COLO829 (cell line): ENCODE measurements around the gene TUBB2A.
"Not testable (repeated sequence)": the region's sequence is repeated elsewhere in the genome, so short reads cannot be mapped to it uniquely, and the experiment has no call there.

Source experiments
- DNase-seq: peaks from one replicate; pipeline ENCODE4 v3.0.0; 2012; ENCODE audit warnings: low spot score

TUBB2A gene

DNA sequence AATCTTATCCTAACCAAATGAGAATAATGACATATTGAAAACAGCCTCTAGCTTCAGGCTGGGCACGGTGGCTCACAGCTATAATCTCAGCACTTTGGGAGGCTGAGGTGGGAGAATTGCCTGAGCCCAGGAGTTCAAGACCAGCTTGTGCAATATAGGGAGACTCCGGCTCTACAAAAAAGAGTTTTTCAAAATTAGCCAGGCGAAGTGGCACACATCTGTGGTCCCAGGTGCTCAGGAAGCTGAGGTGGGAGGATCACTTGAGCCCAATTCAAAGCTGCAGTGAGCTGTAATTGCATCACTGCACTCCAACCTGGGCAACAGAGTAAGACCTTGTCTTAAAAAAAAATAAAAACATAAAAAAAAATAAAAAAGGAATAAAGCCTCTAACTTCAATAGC, 4.7 kb downstream of the TUBB2A start:
- no peak for DNase-seq

DNA sequence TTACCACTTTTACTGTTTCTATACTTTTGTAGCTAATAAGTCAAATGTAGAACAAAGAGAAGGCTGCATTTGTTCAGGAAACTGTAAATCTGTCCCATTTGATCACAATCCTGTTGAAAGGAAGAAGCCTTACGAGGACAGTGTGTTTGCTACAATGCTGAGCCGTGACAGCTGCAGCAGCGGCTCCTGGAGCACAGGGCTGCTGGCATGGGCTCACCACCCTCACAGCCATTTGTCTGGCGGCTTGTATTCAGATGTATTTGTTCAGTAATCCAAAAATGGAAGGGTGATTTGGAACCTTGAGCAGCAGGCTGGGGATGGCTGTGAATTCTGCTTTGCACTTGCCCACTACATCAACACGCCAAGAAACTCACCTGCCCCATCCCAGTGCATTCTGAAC, 5.7 kb downstream of the TUBB2A start:
- DNase-seq = no peak

DNA sequence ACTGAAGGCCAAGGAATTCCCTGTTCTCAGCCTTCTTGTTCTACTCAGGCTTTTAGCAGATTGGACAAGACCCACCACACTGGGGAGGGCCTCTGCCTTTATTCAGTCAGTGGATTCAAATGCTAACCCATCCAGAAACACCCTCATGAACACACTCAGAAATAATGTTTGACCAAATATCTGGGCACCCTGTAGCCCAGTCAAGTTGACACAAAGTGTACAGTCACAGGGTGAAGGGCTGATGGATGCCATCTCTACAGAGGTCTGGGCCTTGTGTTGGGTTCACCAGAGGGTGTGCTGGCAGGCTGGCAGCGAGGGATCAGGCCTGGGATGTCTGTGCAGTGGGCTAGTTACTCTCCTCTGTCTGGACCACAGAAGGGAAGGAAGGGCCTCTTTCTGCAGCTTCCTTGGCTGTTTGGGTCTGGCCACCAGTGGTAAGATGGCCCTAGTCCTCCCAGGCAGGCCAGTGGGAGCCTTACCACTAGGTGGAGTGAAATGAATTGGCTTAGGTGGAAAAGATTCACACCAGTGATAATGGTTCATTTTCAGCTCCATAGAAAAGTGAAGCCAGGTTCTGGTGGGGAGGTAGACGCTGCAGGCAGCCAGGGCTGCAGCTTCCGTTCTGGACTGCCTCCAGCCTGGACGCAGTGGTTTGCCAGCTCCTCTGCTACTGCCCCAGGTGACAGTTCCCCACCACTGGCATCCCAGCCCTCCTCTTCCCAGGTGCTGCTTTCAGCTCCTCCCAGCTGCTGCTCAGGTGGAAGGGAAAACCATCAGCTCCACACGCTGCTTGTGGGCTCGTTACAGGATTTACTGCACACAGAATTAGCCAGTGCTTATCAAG, 9.2 kb downstream of the TUBB2A start:
- DNase-seq = no peak

DNA sequence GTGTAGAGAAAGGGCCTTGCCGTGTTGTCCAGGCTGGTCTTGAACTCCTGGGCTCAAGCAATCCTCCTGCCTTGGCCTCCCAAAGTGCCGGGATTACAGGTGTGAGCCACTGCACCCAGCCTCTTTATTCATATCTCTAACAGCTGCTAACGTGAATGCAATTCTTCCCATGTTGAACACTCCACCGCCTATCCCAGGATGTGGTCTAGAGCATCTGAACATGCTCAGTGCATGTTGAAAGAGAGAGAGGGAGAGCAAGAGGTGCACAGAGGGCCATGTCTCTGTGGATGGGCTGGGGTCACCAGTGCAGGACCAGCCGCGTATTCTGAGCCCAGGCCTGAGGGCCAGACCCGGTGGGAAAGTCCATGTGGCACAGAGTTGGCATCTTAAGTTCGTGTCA, 12.8 kb downstream of the TUBB2A start:
- no peak for DNase-seq

DNA sequence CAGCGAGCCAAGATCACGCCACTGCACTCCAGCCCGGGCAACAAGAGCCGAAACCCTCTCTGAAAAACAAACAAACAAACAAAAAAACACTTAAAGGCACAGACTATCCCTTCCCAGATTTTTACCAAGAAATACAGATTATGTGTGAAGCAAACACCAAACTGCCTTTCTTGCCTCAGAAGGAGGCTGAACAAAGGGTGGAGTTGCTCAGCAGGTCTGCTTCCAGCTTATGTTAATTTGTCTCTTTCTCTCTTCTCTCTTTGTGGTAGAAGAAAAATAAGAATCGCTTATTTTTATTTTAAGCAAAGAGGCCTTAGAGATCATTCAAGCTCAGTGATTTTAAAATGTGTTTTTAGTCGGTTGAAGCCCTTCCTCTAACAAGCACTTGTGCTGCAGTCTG, 14.2 kb downstream of the TUBB2A start:
- no peak for DNase-seq

DNA sequence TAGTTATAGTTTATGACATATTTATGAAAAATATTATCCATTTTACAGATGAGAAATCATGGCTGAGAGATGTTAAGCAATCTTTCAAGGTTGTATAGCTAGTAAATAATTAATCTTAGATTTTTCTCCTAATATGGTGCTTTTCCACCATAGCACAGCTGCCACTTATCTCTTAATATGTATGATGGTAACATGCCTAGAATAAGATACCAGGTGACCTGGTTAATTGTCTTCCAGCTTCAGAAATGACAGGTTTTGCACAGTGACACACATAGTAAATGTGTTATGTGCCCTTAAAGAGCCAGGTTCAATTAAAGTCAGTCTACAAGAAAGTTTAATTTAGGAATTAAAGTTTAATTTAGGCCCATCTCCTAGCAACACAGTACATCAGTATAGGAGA, 14.8 kb downstream of the TUBB2A start:
- DNase-seq = no peak

DNA sequence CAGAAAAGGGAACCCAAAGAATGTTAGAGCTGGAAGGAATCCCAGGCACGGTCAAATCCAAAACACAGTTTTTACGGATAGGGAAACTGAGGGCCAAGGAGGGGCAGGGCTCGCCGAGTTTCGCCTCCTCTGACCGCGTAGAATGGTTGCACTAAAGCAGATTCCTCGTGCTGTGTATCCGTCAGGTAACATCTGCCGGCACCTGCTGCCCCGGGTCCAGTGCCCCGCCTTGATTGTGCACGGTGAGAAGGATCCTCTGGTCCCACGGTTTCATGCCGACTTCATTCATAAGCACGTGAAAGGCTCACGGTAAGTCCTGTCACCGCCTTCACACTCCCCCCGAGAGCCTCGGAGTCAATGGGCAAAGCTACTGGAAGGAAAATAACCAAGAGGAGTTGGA, 17.1 kb downstream of the TUBB2A start:
- DNase-seq = no peak

DNA sequence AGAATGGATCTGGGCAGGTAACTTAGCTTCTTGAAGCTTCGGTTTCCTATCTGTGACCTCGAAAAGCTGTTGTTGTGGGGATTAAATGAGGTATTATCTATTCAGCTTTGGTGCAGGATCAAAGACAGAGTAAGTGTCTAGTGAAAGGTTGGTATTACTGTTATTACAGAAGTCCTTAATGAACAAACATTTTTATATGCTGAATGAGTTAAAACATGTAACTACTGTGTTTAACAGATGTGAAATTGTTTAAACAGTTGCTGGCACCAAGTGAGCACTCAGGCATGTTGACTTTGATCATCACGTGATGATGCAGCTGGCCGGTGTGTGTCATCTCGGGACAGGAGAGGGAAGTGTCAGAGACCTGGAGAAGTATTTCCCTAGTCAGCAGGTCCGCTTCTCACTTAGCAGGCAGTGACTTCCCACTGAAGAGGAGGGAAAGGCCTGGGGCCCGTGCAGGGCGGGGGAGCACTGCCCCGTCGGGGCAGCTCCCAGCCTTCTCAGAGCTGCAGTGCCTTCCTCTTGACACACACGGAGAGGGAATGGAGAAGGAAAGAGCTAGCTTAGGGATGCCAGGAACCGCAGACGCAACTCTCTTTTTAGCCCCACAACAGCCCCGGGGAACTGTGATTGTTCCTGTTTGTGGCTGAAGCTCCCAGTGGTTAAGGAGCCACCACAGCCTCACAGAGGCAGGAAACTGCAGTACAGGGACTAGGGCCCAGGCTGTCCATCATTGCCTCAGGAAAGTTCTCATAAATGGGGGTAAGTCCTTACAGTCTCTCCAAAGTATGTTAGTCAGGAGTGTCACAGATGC, 18.0 kb downstream of the TUBB2A start:
- peak; percentile 45 for DNase-seq

DNA sequence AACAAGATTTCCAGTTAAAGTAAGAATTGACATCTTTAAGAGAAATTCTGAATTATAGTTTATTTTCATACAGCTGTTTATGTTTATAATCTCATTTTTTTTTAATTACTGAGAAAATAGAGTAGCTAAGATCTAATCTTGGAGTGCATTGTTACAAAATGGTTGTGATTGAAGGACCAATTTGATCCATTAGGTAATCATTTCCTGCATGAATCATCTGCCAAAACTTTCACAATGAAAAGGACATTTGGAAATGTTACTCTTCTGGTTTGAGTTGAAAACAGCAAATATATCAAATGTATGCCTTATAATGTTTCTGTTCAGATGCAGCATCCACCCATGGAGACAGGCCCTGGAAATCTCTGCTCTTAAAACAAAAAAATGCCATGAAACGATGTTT, 19.0 kb downstream of the TUBB2A start:
- no peak for DNase-seq

DNA sequence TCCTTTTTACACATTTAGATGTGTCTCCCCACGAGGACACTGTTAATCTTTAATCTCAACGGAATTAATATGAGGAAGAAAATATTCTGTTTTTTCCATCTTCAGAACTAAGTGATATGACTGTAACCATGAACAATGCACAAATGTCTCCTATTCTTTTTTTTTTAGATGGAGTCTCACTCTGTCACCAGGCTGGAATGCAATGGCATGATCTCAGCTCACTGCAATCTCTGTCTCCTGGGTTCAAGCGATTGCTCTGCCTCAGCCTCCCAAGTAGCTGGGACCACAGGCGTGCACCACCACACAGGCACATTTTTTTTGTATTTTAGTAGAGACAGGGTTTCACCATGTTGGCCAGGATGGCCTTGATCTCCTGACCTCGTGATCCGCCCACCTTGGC, 19.5 kb downstream of the TUBB2A start:
- not testable (repeated sequence) for DNase-seq

DNA sequence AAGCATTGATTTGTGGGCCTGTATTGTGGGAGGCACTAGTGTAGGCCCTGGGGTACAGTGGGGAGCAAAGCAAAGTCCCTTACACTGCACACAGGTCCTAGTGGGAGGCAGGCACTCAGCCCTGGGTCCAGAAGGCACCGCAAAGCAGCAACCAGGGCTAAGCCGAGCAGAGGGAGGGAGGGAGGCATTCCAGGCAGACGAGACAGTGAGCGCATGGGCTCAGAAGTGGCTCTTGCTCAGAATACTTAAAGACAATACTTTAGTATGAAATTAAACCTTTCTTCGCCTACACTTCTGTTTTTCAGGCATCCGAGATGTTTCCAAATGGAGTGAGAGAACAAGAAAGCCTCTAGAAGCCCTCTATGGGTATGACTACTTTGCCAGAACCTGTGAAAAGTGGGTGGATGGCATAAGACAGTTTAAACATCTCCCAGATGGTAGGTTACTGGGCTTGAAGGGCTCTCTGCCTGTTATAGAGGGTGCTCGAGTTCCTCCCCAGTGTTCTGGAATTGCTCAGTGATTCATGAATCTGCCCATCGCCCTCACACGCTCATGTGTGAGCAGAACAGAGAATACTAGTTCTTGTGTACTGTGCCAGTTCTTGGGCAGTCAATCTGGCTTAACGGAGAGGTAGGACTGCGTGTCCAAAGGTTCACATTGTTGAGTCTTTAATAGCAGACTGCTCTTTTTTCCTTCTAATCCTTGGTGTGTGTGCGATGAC, 20.1 kb downstream of the TUBB2A start:
- DNase-seq = no peak

DNA sequence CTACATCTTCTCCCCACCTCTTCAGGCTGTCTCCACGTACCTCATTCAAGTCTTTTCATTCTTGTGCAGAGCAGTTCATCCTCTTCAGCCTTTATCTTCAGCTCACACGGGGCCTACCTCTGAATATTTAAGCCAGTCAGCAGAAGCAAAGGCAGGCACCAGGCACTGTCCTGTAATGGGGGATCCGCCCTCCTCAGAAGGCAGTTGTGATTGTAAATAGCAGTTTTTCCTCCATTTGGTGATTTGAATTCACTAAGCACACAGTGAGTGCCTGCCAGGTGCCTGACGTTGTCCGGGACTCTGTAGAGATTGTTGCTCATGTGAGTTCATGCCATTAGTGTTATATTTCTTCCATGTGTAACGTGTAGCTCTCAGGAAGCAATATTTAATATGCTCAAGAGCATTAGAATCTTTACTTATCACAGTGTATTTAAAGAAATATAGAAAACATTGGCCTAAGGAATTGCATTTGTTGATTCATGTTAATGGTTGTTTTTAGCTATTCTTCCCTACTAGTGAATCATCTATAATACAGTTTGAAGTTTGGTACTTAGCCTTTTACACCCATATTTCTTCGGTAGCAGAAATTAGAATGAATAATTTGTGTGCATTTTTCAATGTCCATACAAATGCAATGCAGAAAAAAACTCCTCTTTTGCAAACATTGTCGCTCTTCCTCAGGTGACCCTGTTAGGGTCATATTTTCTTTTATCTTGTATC, 20.9 kb downstream of the TUBB2A start:
- no peak for DNase-seq

DNA sequence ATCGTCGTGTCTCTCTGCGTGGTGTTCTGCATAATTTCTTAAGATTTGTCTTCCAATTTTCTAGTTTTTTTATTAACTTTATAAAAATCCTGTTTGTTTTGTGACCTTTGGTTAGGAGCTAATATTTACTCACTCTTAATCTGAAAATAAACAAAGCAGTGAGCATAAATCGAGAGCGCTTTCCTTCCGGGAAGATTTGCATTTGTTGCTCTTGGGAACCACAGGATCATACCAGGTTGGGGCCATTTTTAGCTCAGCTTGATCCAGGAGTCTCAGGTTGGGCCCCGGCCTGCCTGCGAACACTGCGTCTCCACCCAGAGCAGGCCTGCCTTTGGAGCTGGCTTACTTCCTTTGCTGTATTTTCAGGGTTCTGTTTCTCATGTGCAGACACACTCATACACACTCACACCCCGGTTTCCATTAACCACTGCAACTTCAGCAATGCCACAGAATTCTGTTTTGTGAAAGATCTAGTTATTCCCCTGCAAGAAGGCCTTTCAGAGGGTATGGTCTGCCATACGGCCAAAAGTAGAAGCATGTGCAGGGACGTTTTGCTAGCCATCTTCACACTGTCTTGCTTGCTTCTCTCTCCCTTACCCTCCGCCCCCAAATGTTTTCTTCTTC, 21.6 kb downstream of the TUBB2A start:
- DNase-seq = no peak

DNA sequence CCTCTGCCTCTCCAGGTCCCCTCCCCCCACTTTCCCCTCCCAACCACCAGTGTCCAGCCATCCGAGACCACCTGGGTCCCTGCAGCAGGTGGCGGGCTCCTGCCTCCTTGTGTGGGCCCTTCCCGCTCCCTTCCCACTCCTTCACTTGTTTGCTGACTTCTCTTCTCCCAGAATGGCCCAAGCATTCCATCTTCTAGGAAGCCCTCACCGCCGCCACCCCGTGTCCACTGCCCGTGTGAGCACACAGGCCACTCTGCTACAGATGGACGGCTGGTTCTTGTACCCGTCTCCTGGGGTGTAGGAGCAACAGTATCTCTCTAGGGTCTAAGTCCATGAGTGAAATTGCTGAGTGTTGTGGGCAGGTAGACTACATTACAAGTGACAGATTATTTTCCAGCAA, 23.8 kb downstream of the TUBB2A start:
- DNase-seq = no peak

DNA sequence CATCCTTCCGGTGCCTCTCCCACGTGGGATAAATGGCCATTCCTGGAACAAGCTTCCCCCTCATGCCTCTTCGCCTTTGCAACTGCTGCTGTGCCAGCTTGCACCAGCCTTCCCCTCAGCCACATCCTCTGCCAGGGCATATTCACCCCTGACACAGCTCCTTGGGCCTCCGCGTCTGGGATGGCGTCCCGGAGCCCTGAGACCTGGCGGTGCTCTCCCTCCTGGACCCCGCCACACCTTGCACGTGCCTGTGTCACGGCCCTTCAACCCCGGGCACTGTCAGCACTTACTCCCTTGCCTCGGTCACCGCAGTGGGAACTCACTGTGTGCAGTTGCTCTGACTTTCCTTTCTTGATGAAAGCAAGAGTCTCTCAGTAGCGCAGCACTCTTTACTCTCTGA, 25.6 kb downstream of the TUBB2A start:
- no peak for DNase-seq

DNA sequence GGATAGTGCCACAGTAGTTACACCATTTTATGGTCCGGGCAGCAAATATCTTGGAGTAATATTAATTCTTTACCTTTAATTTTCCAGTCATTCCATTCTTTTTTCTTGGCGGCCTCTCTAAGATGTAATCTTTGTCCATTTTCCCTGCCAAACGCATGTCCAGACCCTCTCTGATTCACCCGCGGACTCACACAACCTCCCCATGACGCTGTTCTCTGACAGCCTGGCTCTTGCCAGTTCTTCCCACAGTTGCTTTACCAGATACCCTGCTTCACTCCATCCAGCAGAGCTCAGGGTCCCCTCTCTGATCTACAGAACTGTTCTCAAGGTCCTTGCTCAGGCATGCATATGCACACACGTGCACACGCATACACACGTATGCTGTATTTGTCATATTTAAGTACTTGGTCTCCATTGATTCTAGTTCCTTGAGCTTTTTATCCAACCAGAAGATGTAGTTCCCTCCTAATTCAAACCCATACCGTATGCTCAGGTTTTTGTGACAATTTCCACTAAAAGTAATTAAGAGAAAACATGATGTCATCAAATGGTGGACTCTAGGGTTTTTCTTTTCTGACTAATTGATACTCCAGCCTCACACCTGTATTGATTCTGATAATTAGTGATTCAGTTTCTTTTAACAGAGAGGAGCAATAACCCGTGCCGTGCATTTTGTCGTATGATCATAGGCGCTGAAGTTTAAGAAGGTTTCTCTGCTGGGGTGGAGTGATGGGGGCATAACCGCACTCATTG, 28.8 kb downstream of the TUBB2A start:
- no peak for DNase-seq

DNA sequence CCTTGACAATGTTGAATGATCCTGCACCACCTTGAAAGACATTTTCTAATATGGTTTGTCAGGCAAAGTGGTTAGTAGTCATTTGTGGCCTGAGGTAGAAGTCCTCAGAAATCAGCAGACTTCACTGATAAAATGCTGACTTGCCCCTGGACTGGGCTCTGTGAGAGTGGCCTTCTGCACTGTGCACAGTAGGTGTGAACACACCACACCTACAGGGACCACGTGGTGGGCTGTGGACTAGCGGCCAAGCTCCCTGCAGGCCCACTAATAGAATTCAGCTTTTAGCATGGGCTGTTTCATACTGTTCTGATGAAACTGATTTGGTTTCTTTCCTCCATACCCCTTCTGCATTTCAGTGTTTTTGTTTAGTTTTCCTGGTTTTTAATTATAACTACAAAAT, 31.5 kb downstream of the TUBB2A start:
- DNase-seq = no peak

DNA sequence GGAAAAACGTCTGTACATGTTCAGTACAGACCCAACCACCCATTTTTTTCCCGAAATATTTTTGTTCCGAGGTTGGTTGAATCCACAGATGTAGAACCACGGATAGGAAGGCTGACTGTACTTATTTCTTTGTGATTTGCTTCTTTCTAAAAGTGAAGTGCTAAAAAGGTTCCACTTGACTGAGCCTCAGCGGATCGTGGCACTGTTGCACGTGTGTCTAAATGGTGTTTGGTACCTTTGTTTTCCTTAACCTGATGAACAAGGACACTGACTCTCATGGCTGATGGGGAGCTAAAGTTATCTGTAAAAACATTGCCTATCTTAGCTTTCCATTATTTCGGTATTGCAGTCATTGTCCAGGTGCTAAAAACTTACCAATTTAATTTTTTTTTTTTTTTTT, 32.7 kb downstream of the TUBB2A start:
- DNase-seq = no peak

DNA sequence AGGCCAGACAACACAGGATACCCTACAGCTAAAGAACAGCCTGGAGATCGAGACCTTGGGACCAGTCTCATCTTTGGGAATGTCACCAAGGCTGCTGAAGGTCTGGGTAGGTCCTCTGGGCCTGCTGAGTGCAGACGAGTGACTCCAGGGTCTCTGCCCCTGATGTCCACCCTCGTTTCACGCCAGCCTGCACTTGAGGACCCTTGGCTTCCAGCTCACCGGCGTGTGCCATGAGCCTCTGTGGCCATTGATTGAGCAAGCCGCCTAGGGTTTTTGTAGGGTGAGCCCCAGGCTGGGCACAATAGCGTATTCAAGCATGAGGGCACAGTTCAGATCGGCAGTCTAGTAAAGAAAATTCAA, 34.5 kb downstream of the TUBB2A start:
- no peak for DNase-seq

DNA sequence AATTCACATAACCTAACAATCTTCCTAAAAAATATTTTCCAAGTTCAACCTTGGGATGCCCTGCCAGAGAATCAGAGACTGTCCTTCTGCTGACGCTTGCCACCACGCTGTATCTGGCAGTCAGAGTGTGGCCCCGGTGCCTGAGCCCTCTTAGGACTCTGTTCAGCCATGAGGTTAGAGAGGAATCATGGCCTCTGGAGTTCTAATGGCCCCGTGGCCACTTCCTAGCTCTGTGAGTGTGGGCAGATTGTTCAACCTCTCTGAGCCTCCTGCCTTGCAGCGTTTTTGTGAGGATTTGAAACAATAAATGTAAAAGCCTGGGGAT, 36.6 kb downstream of the TUBB2A start:
- no peak for DNase-seq

DNA sequence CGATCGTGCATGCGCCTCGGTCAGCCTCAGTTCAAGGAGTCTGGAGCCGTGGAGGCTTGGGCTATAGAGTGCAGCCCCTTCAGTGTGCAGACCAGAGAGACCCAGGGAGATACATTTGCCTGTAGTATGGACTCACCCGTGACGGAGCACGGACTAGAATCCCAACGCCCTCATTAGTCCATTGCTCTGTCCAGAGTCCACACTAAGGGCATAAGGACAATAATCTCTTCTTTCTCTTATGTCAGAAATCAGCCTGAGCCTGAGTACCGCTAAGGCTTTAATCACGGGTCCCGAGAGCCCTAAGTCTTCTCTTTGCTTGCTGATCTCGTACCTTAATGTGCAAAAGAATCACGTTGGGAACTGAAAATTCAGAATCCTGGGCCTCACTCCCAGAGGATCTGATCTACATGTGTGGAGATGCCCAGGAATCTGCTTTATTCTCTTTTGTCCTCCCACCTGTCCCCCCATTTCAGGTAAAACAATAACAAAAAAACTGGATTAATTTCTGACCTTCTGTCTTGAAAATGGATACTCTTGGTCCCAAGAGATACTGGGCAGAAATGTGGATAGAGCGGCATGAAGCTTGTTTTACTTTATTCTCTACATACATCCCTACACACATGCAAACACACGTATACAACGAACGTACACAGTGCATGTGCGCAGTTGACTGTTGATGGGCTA, 38.2 kb downstream of the TUBB2A start:
- DNase-seq = peak; percentile 42
